Ovary (tissue), 9 donors: ENCODE data around the gene KCNAB1. TPM values are rescaled to one million over a fixed set of nuclear protein-coding genes. Genes with fewer than 3 reads are reported as not detected.
"Not testable (repeated sequence)": the region's sequence is repeated elsewhere in the genome, so short reads cannot be mapped to it uniquely, and the experiment has no call there.

ENCODE experiments used
- DNase-seq, 5 donors: peaks; one replicate each; pipeline ENCODE4 v3.0.0-alpha.2; 2019 to 2020
- H3K27ac ChIP-seq, 2 donors: fragments of 200-600 bp; one replicate each; pipeline versions ENCODE4 v1.5.1 to v1.8.0; 2019 to 2022
- H3K27me3 ChIP-seq: fragments of 200-600 bp; one replicate; pipeline ENCODE4 v1.8.0; 2022
- H3K36me3 ChIP-seq: fragments of 200-600 bp; sonication (generic); one replicate; pipeline ENCODE4 v1.5.1; 2019
- H3K4me1 ChIP-seq: one replicate; pipeline ENCODE4 v1.8.1; 2013; ENCODE audit warnings: mild to moderate bottlenecking, moderate library complexity; ENCODE audit not compliant: insufficient read depth
- H3K4me3 ChIP-seq: fragments of 200-600 bp; sonication (generic); one replicate; pipeline ENCODE4 v1.5.1; 2017
- H3K9me3 ChIP-seq, 2 donors: fragments of 200-600 bp in 1 of 2; sonication (generic) in 1 of 2; one replicate each; pipeline versions ENCODE4 v1.5.1 to v1.8.1; 2013 to 2019; ENCODE audit warnings: mild to moderate bottlenecking in 1 of 2, moderate library complexity in 1 of 2
- CTCF ChIP-seq, 3 donors: fragments of 450-650 bp in 2 of 3; fragments of 200-600 bp in 1 of 3; IDR thresholded peaks; one replicate each; pipeline versions ENCODE4 v1.5.1 to v1.8.0; 2016 to 2022; ENCODE audit warnings: antibody characterized with exemption in 3 of 3, mild to moderate bottlenecking in 1 of 3
- EP300 ChIP-seq: sonication (generic); formaldehyde crosslinking; IDR thresholded peaks from one replicate; pipeline ENCODE4 v1.6.1; 2017; ENCODE audit warnings: antibody characterized with exemption
- POLR2A ChIP-seq: fragments of 450-650 bp; IDR thresholded peaks from one replicate; pipeline ENCODE4 v1.6.1; 2017; ENCODE audit warnings: antibody characterized with exemption, mild to moderate bottlenecking, moderate library complexity
- WGBS, 3 donors: extraction: QIAGEN DNeasy Blood & Tissue Kit in 1 of 3; methylation state at CpG; one replicate each; pipeline versions ENCODE4 v1.1.5 to v1.1.7; 2013 to 2017; 5-methylcytosine and 5-hydroxymethylcytosine counted together
- intact Hi-C, 4 donors: fragments of 100-400 bp; cut with DNase I; formaldehyde crosslinking; loops; one replicate each; pipeline versions ENCODE4 v1.11.0 to v1.15.1; 2022 to 2023
- polyA plus RNA-seq, 2 donors: library from polyadenylated mRNA; stranded (reverse); fragments of 200-250 nt in 1 of 2; fragments of 350-450 nt in 1 of 2; fragmentation: Illumina TruSeq in 1 of 2; extraction: RNeasy Lipid Tissue Mini Kit (QIAGEN cat#74804) in 1 of 2; gene quantifications; one replicate each; pipeline ENCODE4 v1.2.3, GENCODE V29; 2013 to 2014
- total RNA-seq, 7 donors: library from RNA; depleted of rRNA in 2 of 7; stranded (reverse); fragments of >200 nt in 2 of 7; fragmentation: NEBNext Ultra II Directional in 3 of 7; extraction: Animal tissue kit (Norgen Biotek cat#: 25700) in 3 of 7; gene quantifications; one replicate each; pipeline versions ENCODE4 v1.1.0 to v1.2.4, GENCODE V29; 2016 to 2023
- donor health status: DM: no; HTN: no; CAD: no; lungs with moderate emphysema.
- donor health status: DM: no; HTN: no; CAD: no.
- donor health status: Bipolar disorder and iron deficiency.
- donor health status: DM: yes; HTN: yes; CAD: no.
- donor health status: DM: no; HTN: no; CAD: no.
- donor health status: DM: yes; HTN: yes; CAD: no.

The KCNAB1 gene
- total and polyA plus RNA-seq, 9 donors: 0.60 to 8.0 (median 2.4) TPM

- no peaks in the 10 kb centered on the region for H3K9me3 ChIP-seq
- H3K27ac ChIP-seq: no peak overlapping the region
- no peak for DNase-seq
- no peaks in the 10 kb centered on the region for H3K27me3 ChIP-seq
- H3K4me1 ChIP-seq: no peaks in the 10 kb centered on the region
- WGBS, 3 donors: 69 to 82% (median 70%) methylated on average over 9 of the region's 9 CpGs
- no peaks in the 10 kb centered on the region for H3K36me3 ChIP-seq
- H3K4me3 ChIP-seq: no peak overlapping the region
- TF ChIP-seq EP300 (no peak), CTCF (IDR thresholded peaks at IDR 0.05) (no peak), POLR2A (no peak)
- intact Hi-C loops: no loop called here
Measured at GRCh38 chr3:156217674-156218352, 97.4 kb downstream of the KCNAB1 start.

GRCh38 chr3:156218353-156218744, 98.0 kb downstream of the KCNAB1 start:
- WGBS, 3 donors: 88 to 94% (median 91%) methylated on average over 3 of the region's 3 CpGs
- H3K27me3 ChIP-seq: no peaks in the 10 kb centered on the region
- H3K4me3 ChIP-seq: no peak overlapping the region
- H3K27ac ChIP-seq: no peak overlapping the region
- no peaks in the 10 kb centered on the region for H3K4me1 ChIP-seq
- no peaks in the 10 kb centered on the region for H3K9me3 ChIP-seq
- intact Hi-C loops: no loop called here
- DNase-seq: no peak
- no peaks in the 10 kb centered on the region for H3K36me3 ChIP-seq
- TF ChIP-seq CTCF (IDR thresholded peaks at IDR 0.05) (no peak), EP300 (no peak), POLR2A (no peak)

- H3K36me3 ChIP-seq, intact Hi-C loops, DNase-seq, H3K4me3 ChIP-seq, H3K9me3 ChIP-seq, H3K27me3 ChIP-seq, H3K27ac ChIP-seq, H3K4me1 ChIP-seq: not testable (repeated sequence)
Measured at GRCh38 chr3:156222381-156222780, 102.0 kb downstream of the KCNAB1 start.

- intact Hi-C loops, H3K4me1 ChIP-seq, H3K36me3 ChIP-seq, H3K27ac ChIP-seq, H3K9me3 ChIP-seq, H3K4me3 ChIP-seq, H3K27me3 ChIP-seq, DNase-seq: not testable (repeated sequence)
- WGBS, 3 donors: 91 to 96% (median 92%) methylated on average over 18 to 23 of the region's 23 CpGs
Measured at GRCh38 chr3:156224046-156224445, 103.7 kb downstream of the KCNAB1 start.

- no peak overlapping the region for H3K27ac ChIP-seq
- no peak for DNase-seq
- H3K36me3 ChIP-seq: no peaks in the 10 kb centered on the region
- TF ChIP-seq POLR2A (no peak), CTCF (IDR thresholded peaks at IDR 0.05) (no peak), EP300 (no peak)
- H3K27me3 ChIP-seq: no peaks in the 10 kb centered on the region
- H3K9me3 ChIP-seq: no peaks in the 10 kb centered on the region
- 81 to 83% (median 82%) methylated on average over 6 of the region's 6 CpGs for WGBS, 3 donors
- H3K4me1 ChIP-seq: no peaks in the 10 kb centered on the region
- intact Hi-C loops: no loop called here
- H3K4me3 ChIP-seq: no peak overlapping the region
Measured at GRCh38 chr3:156226676-156227420, 106.5 kb downstream of the KCNAB1 start.
